ENCODE results near the gene LRRC43. TPM values are rescaled to one million over a fixed set of nuclear protein-coding genes. Genes with fewer than 3 reads are reported as not detected.
A peak's percentile ranks its signal among the peaks of the same experiment; 100 is the strongest.

LRRC43 gene
- total RNA-seq, 1 donor from 2014 or later, result under 0.01 TPM

DNA sequence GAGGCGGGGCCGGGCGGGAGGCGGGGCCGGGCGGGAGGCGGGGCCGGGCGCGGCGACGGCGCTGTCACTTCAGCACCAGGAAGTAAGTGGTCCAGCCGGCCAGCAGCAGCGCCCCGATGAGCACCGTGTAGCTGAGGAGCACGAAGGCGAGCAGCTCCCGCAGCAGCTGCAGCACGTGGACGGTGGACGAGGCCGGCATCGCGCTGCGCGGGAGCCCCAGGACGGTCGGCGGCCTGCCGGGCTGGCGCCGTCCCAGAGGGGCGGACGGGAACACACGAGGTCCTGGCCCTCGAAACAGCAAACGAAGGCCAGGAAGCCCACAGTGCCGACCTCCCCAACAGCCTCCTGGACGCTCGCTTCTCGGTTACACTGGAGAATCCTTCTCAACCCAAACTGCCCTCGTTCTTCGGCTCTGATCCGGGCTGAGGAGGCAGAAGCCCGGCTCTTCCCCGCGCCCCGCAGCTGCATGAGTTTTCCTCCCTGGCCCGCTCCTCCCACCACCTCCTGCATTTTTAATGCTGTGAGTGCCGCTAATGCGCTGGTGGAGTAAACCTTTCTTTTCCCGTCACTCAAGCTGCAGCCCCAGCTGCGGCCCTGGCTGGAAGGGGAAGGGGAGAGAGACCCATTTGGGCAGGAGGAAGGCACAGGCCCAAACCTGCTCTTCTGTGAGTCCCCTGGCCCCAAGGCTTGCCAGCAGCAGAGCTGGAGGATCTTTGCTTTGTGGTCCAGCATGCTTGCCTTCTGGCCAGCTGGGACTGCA lies 43.6 kb downstream of the LRRC43 start:
- Histone ChIP-seq H3K36me3 (ENCODE audit: control insufficient read depth, insufficient read depth, low read length) (peaks cover 10% of the 10 kb centered on the region), H3K27me3 (ENCODE audit: control insufficient read depth, insufficient read depth, low read length) (no peaks in the 10 kb centered on the region), H3K4me3 (ENCODE audit: low read depth, low read length) (peak overlapping the region; percentile 19)
- TF ChIP-seq, protein P1, sequence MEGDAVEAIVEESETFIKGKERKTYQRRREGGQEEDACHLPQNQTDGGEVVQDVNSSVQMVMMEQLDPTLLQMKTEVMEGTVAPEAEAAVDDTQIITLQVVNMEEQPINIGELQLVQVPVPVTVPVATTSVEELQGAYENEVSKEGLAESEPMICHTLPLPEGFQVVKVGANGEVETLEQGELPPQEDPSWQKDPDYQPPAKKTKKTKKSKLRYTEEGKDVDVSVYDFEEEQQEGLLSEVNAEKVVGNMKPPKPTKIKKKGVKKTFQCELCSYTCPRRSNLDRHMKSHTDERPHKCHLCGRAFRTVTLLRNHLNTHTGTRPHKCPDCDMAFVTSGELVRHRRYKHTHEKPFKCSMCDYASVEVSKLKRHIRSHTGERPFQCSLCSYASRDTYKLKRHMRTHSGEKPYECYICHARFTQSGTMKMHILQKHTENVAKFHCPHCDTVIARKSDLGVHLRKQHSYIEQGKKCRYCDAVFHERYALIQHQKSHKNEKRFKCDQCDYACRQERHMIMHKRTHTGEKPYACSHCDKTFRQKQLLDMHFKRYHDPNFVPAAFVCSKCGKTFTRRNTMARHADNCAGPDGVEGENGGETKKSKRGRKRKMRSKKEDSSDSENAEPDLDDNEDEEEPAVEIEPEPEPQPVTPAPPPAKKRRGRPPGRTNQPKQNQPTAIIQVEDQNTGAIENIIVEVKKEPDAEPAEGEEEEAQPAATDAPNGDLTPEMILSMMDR (IDR thresholded peaks at IDR 0.05; ENCODE audit: insufficient read depth, low read length, severe bottlenecking), result no peak
- FAIRE-seq (no peak), DNase-seq (ENCODE audit: low read depth) (no peak)

DNA sequence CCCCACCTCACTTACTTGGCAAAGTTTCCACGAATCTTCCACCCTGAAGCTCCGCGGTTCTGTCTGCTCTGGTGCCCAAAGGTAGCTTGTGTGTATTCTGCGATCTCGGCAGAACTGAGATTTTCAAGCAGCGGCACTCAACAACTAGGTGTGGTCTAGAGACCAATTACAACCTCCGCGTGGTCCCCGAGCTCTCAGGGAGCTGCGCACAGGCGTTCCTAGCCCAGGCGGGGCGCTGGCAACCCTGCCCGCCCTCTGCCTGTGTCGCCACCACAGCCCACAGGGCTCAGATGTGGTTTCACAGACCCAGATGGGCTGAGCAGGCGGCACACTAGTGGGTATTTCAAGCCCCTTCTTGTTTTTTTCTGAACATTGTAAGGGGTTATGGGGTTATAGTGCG lies 44.4 kb downstream of the LRRC43 start:
- no peak for FAIRE-seq

DNA sequence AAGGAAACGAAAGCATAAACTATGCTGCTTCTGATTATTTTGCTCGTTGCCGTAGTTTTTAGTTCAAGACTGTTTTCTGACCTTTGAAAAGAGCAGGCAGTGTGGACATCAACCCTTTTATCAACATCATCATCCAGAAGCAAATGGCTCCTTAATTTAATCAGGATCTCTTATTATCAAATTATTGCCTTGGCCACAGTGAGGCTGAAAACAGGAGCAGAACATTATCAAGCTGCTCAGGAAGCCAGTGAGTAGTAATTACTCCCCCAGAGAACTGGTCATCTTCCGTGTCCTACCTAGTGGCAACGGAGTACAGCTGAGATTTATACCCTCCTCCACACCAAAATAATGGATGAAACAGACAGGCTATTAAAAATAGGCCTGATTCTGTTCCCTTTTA lies 45.2 kb downstream of the LRRC43 start:
- peaks cover 7% of the 10 kb centered on the region for H3K36me3 ChIP-seq (ENCODE audit: control insufficient read depth, insufficient read depth, low read length)
- H3K27me3 ChIP-seq (ENCODE audit: control insufficient read depth, insufficient read depth, low read length), result no peaks in the 10 kb centered on the region
- H3K4me3 ChIP-seq (ENCODE audit: low read depth, low read length), result no peak overlapping the region
- TF ChIP-seq, protein P1 (IDR thresholded peaks at IDR 0.05; ENCODE audit: insufficient read depth, low read length, severe bottlenecking), result no peak
- FAIRE-seq, result no peak
- no peak for DNase-seq (ENCODE audit: low read depth)

More for the DNA sequence above, 44.4 kb downstream of the LRRC43 start:
- no peak overlapping the region for H3K4me3 ChIP-seq (ENCODE audit: low read depth, low read length)
- DNase-seq (ENCODE audit: low read depth), result no peak
- TF ChIP-seq, protein P1 (IDR thresholded peaks at IDR 0.05; ENCODE audit: insufficient read depth, low read length, severe bottlenecking), result no peak
- peaks cover 10% of the 10 kb centered on the region for H3K36me3 ChIP-seq (ENCODE audit: control insufficient read depth, insufficient read depth, low read length)
- H3K27me3 ChIP-seq (ENCODE audit: control insufficient read depth, insufficient read depth, low read length), result no peaks in the 10 kb centered on the region

DNA sequence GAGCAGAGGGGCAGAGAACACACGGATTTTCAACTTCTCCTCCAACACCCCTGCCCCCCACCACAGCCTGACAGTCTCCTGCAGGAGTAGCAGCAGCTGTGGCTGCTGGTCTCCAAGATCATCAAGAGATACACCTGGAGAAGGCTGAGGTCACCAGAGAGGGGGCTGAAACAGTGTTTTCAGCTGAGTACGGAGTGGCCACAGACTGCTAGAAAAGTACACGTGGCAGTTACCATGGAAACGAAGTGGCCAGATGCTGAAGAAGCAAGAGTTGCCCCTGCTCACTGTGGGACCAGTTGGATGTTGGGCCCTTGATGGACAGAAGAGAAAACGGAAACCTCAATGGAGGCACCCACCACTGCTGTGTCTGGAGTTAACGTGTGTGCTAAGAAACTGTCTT lies 47.9 kb downstream of the LRRC43 start:
- TF ChIP-seq, protein P1 (IDR thresholded peaks at IDR 0.05; ENCODE audit: insufficient read depth, low read length, severe bottlenecking), result no peak
- H3K27me3 ChIP-seq (ENCODE audit: control insufficient read depth, insufficient read depth, low read length), result no peaks in the 10 kb centered on the region
- peaks cover 8% of the 10 kb centered on the region for H3K36me3 ChIP-seq (ENCODE audit: control insufficient read depth, insufficient read depth, low read length)
- no peak for FAIRE-seq
- no peak overlapping the region for H3K4me3 ChIP-seq (ENCODE audit: low read depth, low read length)
- no peak for DNase-seq (ENCODE audit: low read depth)

DNA sequence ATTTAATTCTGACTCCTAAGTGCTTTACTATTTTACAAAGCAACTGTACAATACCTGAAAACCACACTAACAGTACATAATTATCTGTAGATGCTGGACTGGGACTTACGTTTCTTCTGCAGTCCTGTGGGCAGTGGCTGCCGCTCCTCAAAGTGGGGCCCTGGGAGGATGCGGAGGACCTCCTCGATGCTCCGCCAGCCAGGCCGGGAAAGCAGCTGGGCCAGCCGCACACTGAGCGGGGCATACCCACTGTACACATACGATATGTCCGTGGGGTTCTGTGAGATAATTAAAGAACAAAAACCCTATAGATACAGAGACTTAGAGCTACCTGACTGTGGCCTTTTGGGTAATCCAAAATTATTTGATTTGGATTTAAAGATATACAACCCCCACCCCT lies 49.8 kb downstream of the LRRC43 start:
- TF ChIP-seq, protein P1 (IDR thresholded peaks at IDR 0.05; ENCODE audit: insufficient read depth, low read length, severe bottlenecking), result no peak
- Histone ChIP-seq H3K27me3 (ENCODE audit: control insufficient read depth, insufficient read depth, low read length) (no peaks in the 10 kb centered on the region), H3K36me3 (ENCODE audit: control insufficient read depth, insufficient read depth, low read length) (peaks cover 8% of the 10 kb centered on the region), H3K4me3 (ENCODE audit: low read depth, low read length) (no peak overlapping the region)
- no peak for FAIRE-seq
- no peak for DNase-seq (ENCODE audit: low read depth)

DNA sequence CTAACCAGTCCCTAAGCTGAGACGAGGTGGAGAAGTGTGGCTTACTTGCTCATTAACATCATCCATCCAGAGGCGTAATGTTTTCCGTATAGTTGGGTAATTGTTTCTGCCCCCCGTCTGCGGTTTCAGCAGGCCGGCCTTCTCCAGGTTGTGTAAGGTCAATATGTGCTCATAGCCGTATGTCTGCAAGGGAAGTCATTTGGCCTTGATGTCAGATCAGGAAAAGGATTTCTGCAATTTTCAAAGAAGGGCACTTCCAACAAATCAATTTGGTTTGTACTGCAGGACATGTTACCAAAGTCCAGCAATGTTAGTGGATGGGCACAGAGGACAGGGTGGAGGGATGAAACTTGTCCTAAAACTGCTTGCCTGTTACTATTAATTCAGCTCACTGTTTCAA lies 52.8 kb downstream of the LRRC43 start:
- no peaks in the 10 kb centered on the region for H3K27me3 ChIP-seq (ENCODE audit: control insufficient read depth, insufficient read depth, low read length)
- DNase-seq (ENCODE audit: low read depth) (no peak), FAIRE-seq (peak; percentile 92)
- H3K36me3 ChIP-seq (ENCODE audit: control insufficient read depth, insufficient read depth, low read length), result peaks cover 8% of the 10 kb centered on the region
- TF ChIP-seq, protein P1 (IDR thresholded peaks at IDR 0.05; ENCODE audit: insufficient read depth, low read length, severe bottlenecking), result no peak
- H3K4me3 ChIP-seq (ENCODE audit: low read depth, low read length), result no peak overlapping the region
